Measurements from ENCODE around the gene FCHSD2.

- TF ChIP-seq CTCF (IDR thresholded peaks at IDR 0.05) (no peak), POLR2A (IDR thresholded peaks at IDR 0.05) (no peak)
These were observed 46.2 kb upstream of the FCHSD2 start for GRCh38 chr11:73188301-73188700.

Measured in lower leg skin (tissue), 3 donors.